GM06990 (cell line): ENCODE measurements around the gene SIRT2.

Experiments used
- DNase-seq: peaks from one replicate; pipeline ENCODE4 v3.0.0-alpha.2; 2011; ENCODE audit not compliant: insufficient read length; ENCODE audit errors: extremely low read depth
- H3K27me3 ChIP-seq: replicated peaks from 2 replicates; pipeline ENCODE4 v1.6.0; 2011; ENCODE audit warnings: low read length; ENCODE audit not compliant: control insufficient read depth, insufficient read depth
- H3K36me3 ChIP-seq: 2 replicates; pipeline ENCODE4 v1.5.1; 2011; ENCODE audit warnings: low read length; ENCODE audit not compliant: control insufficient read depth, insufficient read depth
- H3K4me3 ChIP-seq: replicated peaks from 2 replicates; pipeline ENCODE4 v1.5.1; 2011; ENCODE audit warnings: low read depth, mild to moderate bottlenecking, control low read depth, low read length
- CTCF ChIP-seq: IDR thresholded peaks from 2 replicates; pipeline ENCODE4 v1.5.1; 2011; ENCODE audit warnings: low read length, control low read depth, mild to moderate bottlenecking, inconsistent platforms; ENCODE audit not compliant: insufficient read depth, poor library complexity, severe bottlenecking

The SIRT2 gene

DNA sequence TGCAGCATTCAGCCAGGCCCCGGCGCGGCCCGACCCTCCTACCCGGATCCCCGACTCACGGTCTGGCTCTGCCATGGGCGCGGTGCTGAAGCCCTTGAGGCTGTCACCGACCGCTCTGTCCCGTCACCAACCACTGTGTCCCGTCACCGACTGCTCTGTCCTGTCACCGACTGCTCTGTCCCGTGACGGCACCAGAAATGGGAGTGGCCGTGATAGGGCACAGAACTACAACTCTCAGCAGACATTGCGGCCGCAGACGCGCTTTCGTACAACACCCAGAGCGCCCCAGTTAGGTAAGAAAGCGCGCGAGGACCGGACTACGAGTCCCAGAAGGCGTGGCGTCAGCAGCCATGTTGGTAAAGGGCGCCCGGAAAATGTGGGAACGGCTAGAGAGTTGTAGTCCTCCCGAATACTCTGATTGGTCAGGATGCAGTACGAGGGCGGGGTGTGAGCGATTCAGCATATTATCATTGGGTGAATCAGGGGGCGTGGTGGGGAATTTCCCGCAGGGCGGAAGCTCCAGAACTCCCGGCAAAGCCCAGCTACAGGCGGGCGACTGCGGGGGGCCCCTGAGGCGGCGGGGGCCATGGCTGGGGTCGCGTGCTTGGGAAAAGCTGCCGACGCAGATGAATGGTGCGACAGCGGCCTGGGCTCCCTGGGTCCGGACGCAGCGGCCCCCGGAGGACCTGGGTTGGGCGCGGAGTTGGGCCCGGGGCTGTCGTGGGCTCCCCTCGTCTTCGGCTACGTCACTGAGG is at the start of gene SIRT2, which contains the start of gene NFKBIB:
Gene SIRT2 (minus strand): TSS at position 172 of the 755 bp plus-strand sequence. CDS start 97 bp downstream, at position 75.
Gene NFKBIB (plus strand): TSS at position 523 of the 755 bp plus-strand sequence. CDS start 64 bp downstream, at position 587.
- Histone ChIP-seq H3K36me3 (no peaks in the 10 kb centered on the region), H3K27me3 (no peaks in the 10 kb centered on the region), H3K4me3 (peak within 1 kb of the TSS; percentile 77)
- TF ChIP-seq CTCF: no peak
- peak; percentile 96 for DNase-seq

- H3K4me3 ChIP-seq: no peak overlapping the region
- no peaks in the 10 kb centered on the region for H3K27me3 ChIP-seq
- no peak for TF ChIP-seq CTCF
- no peak for DNase-seq
- no peaks in the 10 kb centered on the region for H3K36me3 ChIP-seq
These were observed 47.0 kb upstream of the SIRT2 start for GRCh38 chr19:38946229-38947010.

GRCh38 chr19:38945562-38946228 is 46.3 kb upstream of the SIRT2 start:
- Histone ChIP-seq H3K36me3 (no peaks in the 10 kb centered on the region), H3K4me3 (no peak overlapping the region), H3K27me3 (no peaks in the 10 kb centered on the region)
- TF ChIP-seq CTCF: no peak
- no peak for DNase-seq

DNA sequence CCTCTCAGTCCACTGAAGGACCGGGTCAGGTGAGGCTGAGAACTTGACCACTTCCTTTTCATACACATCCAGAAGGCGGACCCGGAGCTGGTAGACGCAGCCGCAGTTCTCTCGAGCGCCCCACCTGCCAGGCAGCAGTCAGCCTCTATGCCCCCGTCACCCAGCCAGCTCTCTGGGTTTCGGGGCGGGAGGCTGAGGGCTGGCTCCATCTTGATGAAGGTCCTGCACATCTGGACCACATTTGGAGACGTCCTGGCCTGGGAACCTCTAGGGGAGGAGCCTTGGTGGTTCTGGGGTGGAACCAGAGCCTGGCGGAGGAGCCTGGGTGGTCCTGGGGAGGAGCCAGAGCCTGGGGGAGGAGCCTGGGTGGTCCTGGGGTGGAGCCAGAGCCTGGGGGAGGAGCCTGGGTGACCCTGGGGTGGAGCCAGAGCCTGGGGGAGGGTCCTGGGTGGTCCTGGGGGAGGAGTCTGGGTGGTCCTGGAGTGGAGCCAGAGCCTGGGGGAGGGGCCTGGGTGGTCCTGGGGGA is 45.6 kb upstream of the SIRT2 start:
- Histone ChIP-seq H3K27me3 (no peaks in the 10 kb centered on the region), H3K36me3 (no peaks in the 10 kb centered on the region), H3K4me3 (no peak overlapping the region)
- no peak for DNase-seq
- no peak for TF ChIP-seq CTCF

DNA sequence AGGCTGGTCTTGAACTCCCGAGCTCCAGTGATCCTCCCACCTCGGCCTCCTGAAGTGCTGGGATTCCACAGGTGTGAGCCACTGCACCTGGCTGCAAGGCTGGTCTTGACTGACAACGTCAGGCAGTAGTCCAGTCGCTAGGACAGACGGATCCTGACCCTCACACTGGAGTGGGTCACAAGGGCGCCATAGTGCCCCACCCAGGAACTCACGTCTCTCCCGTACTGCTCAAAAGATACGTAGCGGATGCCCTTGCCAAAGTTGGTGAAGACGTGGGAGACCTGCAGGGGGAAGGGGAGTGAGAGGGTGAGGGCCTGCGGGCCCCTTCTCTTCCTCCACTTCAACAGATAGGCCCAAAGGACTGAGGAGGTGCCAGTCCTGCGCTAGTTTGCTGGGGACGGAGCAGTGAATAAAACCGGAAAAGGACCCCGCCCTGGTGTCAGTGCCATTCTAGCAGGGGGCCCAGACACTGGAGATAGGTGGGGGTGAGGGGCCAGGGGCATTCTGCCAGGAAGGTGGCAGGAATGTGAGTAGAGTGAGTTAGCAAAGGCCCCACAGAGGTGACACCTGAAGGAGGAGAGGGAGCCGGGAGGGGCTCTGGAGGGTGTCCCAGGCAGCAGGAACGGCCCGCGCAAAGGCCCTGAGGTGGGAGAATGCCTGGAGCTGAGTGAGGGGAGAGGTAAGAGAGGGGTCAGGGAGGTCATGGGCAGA is 43.2 kb upstream of the SIRT2 start:
- no peak for TF ChIP-seq CTCF
- Histone ChIP-seq H3K27me3 (no peaks in the 10 kb centered on the region), H3K36me3 (no peaks in the 10 kb centered on the region), H3K4me3 (no peak overlapping the region)
- no peak for DNase-seq
